Omental fat pad (tissue), 4 donors: ENCODE data around the gene FBXL12. TPM values are rescaled to one million over a fixed set of nuclear protein-coding genes. Genes with fewer than 3 reads are reported as not detected.
"Not testable (repeated sequence)": the region's sequence is repeated elsewhere in the genome, so short reads cannot be mapped to it uniquely, and the experiment has no call there.

Experiments used
- ATAC-seq: fragments of 150-250 bp; one replicate; pipeline ENCODE4 v1.9.1; 2016; ENCODE audit warnings: mild to moderate bottlenecking, moderate library complexity; ENCODE audit not compliant: low FRiP score
- DNase-seq: peaks from one replicate; pipeline ENCODE4 v3.0.0-alpha.2; 2019; ENCODE audit warnings: low spot score
- small RNA-seq: library from RNA; depleted of rRNA; stranded (forward); fragments of <200 nt; gene quantifications from one replicate; pipeline ENCODE3, GENCODE V24; 2016
- total RNA-seq, 4 donors: library from RNA; depleted of rRNA; stranded (reverse); fragments of >200 nt; gene quantifications; one replicate each; pipeline ENCODE4 v1.1.0, GENCODE V29; 2016
- TF ChIP-seq, protein P1 (sequence below), 3 donors: fragments of 450-650 bp; IDR thresholded peaks; one replicate each; pipeline ENCODE4 v1.5.1; 2016 to 2017; ENCODE audit warnings: antibody characterized with exemption in 3 of 3, mild to moderate bottlenecking in 3 of 3, moderate library complexity in 2 of 3

The FBXL12 gene
- total RNA-seq, 4 donors from 2014 or later: 18.1 to 27.9 (median 22.6) TPM

DNA sequence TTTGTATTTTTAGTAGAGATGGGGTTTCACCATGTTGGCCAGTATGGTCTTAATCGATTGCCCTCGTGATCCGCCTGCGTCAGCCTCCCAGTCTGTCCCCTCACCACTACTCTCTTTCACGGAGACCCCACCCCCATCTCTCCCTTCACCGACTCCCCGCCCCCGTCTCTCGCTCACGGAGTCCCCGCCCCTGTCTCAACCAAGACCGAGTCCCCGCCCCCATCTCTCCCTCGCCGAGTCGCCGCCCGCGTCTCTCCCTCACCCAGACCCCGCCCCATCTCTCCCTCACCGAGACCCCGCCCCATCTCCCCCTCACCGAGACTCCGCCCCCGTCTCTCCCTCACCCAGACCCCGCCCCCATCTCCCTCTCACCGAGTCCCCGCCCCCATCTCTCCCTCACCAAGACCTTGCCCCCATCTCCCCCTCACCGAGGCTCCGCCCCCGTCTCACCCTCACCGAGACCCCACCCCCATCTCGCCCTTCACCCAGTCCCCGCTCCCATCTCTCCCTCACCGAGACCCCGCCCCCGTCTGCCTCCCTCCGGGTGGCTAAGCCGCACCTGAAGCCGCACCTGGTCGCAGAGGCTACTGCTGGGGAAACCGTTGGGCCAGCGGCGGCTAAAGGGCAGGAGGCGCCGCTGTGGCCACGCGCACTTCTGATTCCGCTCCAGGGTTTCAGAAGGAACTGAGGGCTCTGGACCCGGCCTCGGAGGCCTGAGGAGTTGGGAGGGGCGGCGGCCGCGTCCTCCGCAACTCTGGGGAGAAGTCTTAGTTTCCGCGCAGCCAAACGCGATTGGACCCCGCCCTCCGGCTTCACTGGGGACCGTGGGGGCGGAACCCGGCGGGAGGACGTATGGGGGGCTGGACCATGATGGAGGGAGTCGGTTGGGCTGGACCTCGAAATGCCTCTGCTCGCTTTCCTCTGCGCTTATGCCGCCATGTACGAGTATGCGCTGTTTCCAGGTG, 33.2 kb downstream of the FBXL12 start:
- TF ChIP-seq, protein P1, sequence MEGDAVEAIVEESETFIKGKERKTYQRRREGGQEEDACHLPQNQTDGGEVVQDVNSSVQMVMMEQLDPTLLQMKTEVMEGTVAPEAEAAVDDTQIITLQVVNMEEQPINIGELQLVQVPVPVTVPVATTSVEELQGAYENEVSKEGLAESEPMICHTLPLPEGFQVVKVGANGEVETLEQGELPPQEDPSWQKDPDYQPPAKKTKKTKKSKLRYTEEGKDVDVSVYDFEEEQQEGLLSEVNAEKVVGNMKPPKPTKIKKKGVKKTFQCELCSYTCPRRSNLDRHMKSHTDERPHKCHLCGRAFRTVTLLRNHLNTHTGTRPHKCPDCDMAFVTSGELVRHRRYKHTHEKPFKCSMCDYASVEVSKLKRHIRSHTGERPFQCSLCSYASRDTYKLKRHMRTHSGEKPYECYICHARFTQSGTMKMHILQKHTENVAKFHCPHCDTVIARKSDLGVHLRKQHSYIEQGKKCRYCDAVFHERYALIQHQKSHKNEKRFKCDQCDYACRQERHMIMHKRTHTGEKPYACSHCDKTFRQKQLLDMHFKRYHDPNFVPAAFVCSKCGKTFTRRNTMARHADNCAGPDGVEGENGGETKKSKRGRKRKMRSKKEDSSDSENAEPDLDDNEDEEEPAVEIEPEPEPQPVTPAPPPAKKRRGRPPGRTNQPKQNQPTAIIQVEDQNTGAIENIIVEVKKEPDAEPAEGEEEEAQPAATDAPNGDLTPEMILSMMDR (IDR thresholded peaks at IDR 0.05): no peak
- DNase-seq (peak; percentile 95), ATAC-seq (peak; percentile 91)

- DNase-seq, ATAC-seq: not testable (repeated sequence)
These were observed 34.7 kb downstream of the FBXL12 start for GRCh38 chr19:9784163-9784496.

DNA sequence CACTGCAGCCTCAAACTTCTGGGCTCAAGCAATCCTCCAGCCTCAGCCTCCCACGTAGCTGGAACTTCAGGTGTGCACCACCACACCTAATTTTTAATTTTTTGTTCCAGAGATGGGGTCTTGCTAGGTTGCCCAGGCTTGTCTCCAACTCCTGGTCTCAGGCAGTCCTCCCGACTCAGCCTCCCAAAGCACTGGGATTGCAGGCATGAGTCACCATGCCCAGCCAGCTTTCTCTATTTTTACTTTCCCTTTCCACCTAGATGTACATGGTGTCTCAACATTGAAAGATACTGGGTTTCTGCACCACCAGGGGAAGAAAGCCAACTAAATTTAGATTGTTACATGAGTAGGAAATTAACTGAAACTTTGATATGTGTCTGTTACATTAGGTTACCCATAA, 36.5 kb downstream of the FBXL12 start:
- ATAC-seq (no peak), DNase-seq (no peak)
- TF ChIP-seq, protein P1 (IDR thresholded peaks at IDR 0.05): no peak

- DNase-seq: peak; percentile 72
- TF ChIP-seq, protein P1 (IDR thresholded peaks at IDR 0.05): no peak
- peak; percentile 100 for ATAC-seq
These were observed 50.4 kb downstream of the FBXL12 start, which contains the start of gene ZNF846 for GRCh38 chr19:9768175-9769112. Gene ZNF846, minus strand, starts transcription at chr19:9768738. Its CDS starts 3,788 bp downstream, at chr19:9764950.

Small RNAs within 50 kb of the gene (small RNA-seq; reads per million reads assigned to genes)
- gene RF00156: not detected

Other genes with a start within 250 kb of the FBXL12 start
- gene ZNF121, start 234.6 kb downstream of the FBXL12 start, total RNA-seq: 10 to 100 TPM; 20.0 to 63.0 (median 31.8) TPM
- 10 to 100 TPM; 17.5 to 27.1 (median 26.2) TPM for gene ZNF561, start 197.8 kb downstream of the FBXL12 start, total RNA-seq
- gene ZNF562, start 144.0 kb downstream of the FBXL12 start, total RNA-seq: 10 to 100 TPM; 19.5 to 40.4 (median 23.4) TPM
- gene ZNF846, start 50.3 kb downstream of the FBXL12 start, total RNA-seq: 10 to 100 TPM in 2 of 4 donors, 1 to 10 TPM in 2; 6.5 to 21.4 (median 11.0) TPM
- 100 to 1,000 TPM; 407 to 513 (median 455) TPM for gene UBL5, start 8.8 kb upstream of the FBXL12 start, total RNA-seq
- gene PIN1, start 16.2 kb upstream of the FBXL12 start, total RNA-seq: 10 to 100 TPM; 59.3 to 97.7 (median 77.0) TPM
- 10 to 100 TPM; 12.9 to 41.3 (median 23.6) TPM for gene OLFM2, start 117.4 kb upstream of the FBXL12 start, total RNA-seq
- 10 to 100 TPM; 11.5 to 74.1 (median 25.0) TPM for gene COL5A3, start 191.4 kb upstream of the FBXL12 start, total RNA-seq
- gene RDH8, start 194.4 kb upstream of the FBXL12 start, total RNA-seq: not detected